Gastroesophageal sphincter (tissue), 3 donors: ENCODE results near the gene PODN.

Experiments
- EP300 ChIP-seq: sonication (generic); formaldehyde crosslinking; IDR thresholded peaks from one replicate; pipeline ENCODE4 v1.6.1; 2017; ENCODE audit warnings: antibody characterized with exemption, mild to moderate bottlenecking
- POLR2AphosphoS5 ChIP-seq: sonication (generic); formaldehyde crosslinking; IDR thresholded peaks from one replicate; pipeline ENCODE4 v1.6.1; 2017; ENCODE audit warnings: antibody characterized with exemption
- TF ChIP-seq, protein P1 (sequence below), 4 experiments: fragments of 200-600 bp in 2 of 4; fragments of 450-650 bp in 2 of 4; sonication (generic) in 1 of 4; IDR thresholded peaks; one replicate each; pipeline ENCODE4 v1.5.1; 2017 to 2019; ENCODE audit warnings: antibody characterized with exemption in 4 of 4, mild to moderate bottlenecking in 2 of 4, moderate library complexity in 2 of 4

DNA sequence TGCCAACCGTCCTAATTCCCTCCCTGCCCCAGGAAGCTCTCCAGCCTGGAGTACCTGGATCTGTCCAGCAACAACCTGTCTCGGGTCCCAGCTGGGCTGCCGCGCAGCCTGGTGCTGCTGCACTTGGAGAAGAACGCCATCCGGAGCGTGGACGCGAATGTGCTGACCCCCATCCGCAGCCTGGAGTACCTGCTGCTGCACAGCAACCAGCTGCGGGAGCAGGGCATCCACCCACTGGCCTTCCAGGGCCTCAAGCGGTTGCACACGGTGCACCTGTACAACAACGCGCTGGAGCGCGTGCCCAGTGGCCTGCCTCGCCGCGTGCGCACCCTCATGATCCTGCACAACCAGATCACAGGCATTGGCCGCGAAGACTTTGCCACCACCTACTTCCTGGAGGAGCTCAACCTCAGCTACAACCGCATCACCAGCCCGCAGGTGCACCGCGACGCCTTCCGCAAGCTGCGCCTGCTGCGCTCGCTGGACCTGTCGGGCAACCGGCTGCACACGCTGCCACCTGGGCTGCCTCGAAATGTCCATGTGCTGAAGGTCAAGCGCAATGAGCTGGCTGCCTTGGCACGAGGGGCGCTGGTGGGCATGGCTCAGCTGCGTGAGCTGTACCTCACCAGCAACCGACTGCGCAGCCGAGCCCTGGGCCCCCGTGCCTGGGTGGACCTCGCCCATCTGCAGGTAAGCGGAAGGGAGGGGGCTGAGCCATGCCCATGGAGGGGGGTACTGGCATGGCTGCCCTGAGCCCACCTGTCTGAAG is 16.5 kb downstream of the PODN start:
- TF ChIP-seq, protein P1, sequence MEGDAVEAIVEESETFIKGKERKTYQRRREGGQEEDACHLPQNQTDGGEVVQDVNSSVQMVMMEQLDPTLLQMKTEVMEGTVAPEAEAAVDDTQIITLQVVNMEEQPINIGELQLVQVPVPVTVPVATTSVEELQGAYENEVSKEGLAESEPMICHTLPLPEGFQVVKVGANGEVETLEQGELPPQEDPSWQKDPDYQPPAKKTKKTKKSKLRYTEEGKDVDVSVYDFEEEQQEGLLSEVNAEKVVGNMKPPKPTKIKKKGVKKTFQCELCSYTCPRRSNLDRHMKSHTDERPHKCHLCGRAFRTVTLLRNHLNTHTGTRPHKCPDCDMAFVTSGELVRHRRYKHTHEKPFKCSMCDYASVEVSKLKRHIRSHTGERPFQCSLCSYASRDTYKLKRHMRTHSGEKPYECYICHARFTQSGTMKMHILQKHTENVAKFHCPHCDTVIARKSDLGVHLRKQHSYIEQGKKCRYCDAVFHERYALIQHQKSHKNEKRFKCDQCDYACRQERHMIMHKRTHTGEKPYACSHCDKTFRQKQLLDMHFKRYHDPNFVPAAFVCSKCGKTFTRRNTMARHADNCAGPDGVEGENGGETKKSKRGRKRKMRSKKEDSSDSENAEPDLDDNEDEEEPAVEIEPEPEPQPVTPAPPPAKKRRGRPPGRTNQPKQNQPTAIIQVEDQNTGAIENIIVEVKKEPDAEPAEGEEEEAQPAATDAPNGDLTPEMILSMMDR (IDR thresholded peaks at IDR 0.05): no peak
- TF ChIP-seq POLR2AphosphoS5 (no peak), EP300 (no peak)
